T-cell (primary cell): ENCODE data around the gene PLS3. TPM values are rescaled to one million over a fixed set of nuclear protein-coding genes. Genes with fewer than 3 reads are reported as not detected.
"Not testable (repeated sequence)": the region's sequence is repeated elsewhere in the genome, so short reads cannot be mapped to it uniquely, and the experiment has no call there.

Experiments used
- ATAC-seq, 4 experiments: fragments of 200-7000 bp in 3 of 4; fragments of 150-1000 bp in 1 of 4; cut with Tn5 transposase; replicated peaks in 1 of 4; 1 replicate in 3 of 4; 2 replicates in 1 of 4; pipeline ENCODE4 v1.10.0; 2021; ENCODE audit warnings: moderate library complexity in 3 of 4, mild to moderate bottlenecking in 2 of 4, moderate number of reproducible peaks in 1 of 4
- CTCF ChIA-PET, 2 donors: fragments of 300-600 bp; sonication (Branson Sonifier 250); formaldehyde crosslinking; loops; one replicate each; lab custom pipeline; 2022; ENCODE audit warnings: antibody characterized with exemption in 2 of 2; lab: Charles Lee
- POLR2A ChIA-PET, 2 donors: fragments of 300-600 bp; sonication (Branson Sonifier 250); formaldehyde crosslinking; loops; one replicate each; lab custom pipeline; 2022; ENCODE audit warnings: antibody characterized with exemption in 2 of 2; lab: Charles Lee
- DNase-seq, 35 experiments: peaks; one replicate each; pipeline versions ENCODE4 v3.0.0 to v3.0.0-alpha.2; 2013 to 2023
- H3K27ac ChIP-seq: one replicate; pipeline ENCODE4 v1.5.1; 2013; ENCODE audit warnings: low read length
- H3K27me3 ChIP-seq, 2 experiments: replicated peaks in 1 of 2; 1 replicate in 1 of 2; 2 replicates in 1 of 2; pipeline versions ENCODE4 v1.6.1 to v1.7.0; 2013; ENCODE audit warnings: low read length in 1 of 2, mixed read lengths in 1 of 2; ENCODE audit not compliant: control insufficient read depth in 2 of 2, insufficient read depth in 2 of 2; ENCODE audit errors: extremely low read depth in 1 of 2
- H3K36me3 ChIP-seq, 2 donors: 1 replicate in 1 of 2; 2 replicates in 1 of 2; pipeline versions ENCODE4 v1.6.1 to v1.7.0; 2013; ENCODE audit warnings: low read length in 1 of 2; ENCODE audit not compliant: control insufficient read depth in 2 of 2, insufficient read depth in 1 of 2; ENCODE audit errors: extremely low read depth in 1 of 2
- H3K4me1 ChIP-seq, 2 experiments: 1 replicate in 1 of 2; 2 replicates in 1 of 2; pipeline versions ENCODE4 v1.6.1 to v1.7.0; 2013; ENCODE audit warnings: low read length in 2 of 2, mixed read lengths in 1 of 2; ENCODE audit not compliant: insufficient read depth in 2 of 2, control insufficient read depth in 1 of 2; ENCODE audit errors: extremely low read depth in 1 of 2
- H3K4me3 ChIP-seq, 2 donors: 1 replicate in 1 of 2; 2 replicates in 1 of 2; pipeline versions ENCODE4 v1.5.1 to v1.7.0; 2013; ENCODE audit warnings: mild to moderate bottlenecking in 2 of 2, low read length in 1 of 2, moderate library complexity in 1 of 2; ENCODE audit not compliant: control insufficient read depth in 1 of 2; ENCODE audit errors: extremely low read depth in 1 of 2
- H3K9me3 ChIP-seq: 2 replicates; pipeline ENCODE4 v1.7.0; 2013
- H3K27ac Mint-ChIP-seq, 2 donors: one replicate each; pipeline ENCODE4 v1.8.0; 2020 to 2021; ENCODE audit warnings: mild to moderate bottlenecking in 2 of 2, mixed read lengths in 2 of 2
- H3K27me3 Mint-ChIP-seq, 2 donors: one replicate each; pipeline ENCODE4 v1.8.0; 2021 to 2022; ENCODE audit warnings: mixed read lengths in 2 of 2
- H3K36me3 Mint-ChIP-seq: one replicate; pipeline ENCODE4 v1.8.0; 2021; ENCODE audit warnings: mixed read lengths
- H3K4me1 Mint-ChIP-seq, 3 donors: one replicate each; pipeline ENCODE4 v1.8.0; 2020 to 2022; ENCODE audit warnings: mixed read lengths in 3 of 3, mild to moderate bottlenecking in 1 of 3
- H3K4me3 Mint-ChIP-seq, 3 donors: one replicate each; pipeline ENCODE4 v1.8.0; 2020 to 2022; ENCODE audit warnings: mild to moderate bottlenecking in 3 of 3, mixed read lengths in 3 of 3, moderate library complexity in 3 of 3
- H3K9me3 Mint-ChIP-seq, 3 donors: one replicate each; pipeline ENCODE4 v1.8.0; 2020 to 2022; ENCODE audit warnings: mixed read lengths in 3 of 3
- WGBS: methylation state at CpG from one replicate; pipeline ENCODE4 v1.1.5; 2013; ENCODE audit warnings: missing lambda C conversion rate; ENCODE audit not compliant: insufficient coverage; 5-methylcytosine and 5-hydroxymethylcytosine counted together
- total RNA-seq, 35 experiments: library from RNA in 6 of 35; stranded (reverse) in 6 of 35; fragments of 120-200 nt in 1 of 35; gene quantifications; one replicate each; pipeline versions ENCODE4 v1.2.1 to v1.2.4 and lab custom pipeline; 2013 to 2026

Gene PLS3
- total RNA-seq, 5 donors from 2014 or later (not counting 1 experiment from before 2014, with no cell fraction given) = 0.30 to 1.3 (median 0.73) TPM

DNA sequence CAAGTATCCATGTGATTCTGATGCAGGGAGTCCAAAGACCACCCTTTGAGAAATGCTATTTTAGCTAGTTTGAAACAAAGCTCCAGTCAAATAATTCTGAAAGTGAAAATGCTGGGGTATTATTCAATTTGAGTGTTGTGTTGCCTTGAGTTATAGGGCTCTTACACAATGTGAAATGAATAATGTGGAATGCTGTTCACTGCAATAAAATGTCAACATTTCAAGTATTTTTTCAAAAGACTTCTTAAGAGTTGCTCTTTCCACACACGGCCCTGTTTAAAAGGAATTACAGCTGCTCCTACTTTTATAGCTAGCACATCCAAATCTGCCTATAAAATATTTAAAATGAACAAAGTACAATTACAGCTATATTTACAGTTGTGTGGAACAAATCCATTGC, 27.5 kb upstream of the PLS3 start:
- Mint-ChIP-seq H3K36me3 (no peaks in the 10 kb centered on the region), H3K27ac (no peak overlapping the region), H3K27me3 (peaks cover 0 to 19% of the 10 kb centered on the region in 2 donors), H3K4me3 (no peak overlapping the region), H3K4me1 (no peaks in the 10 kb centered on the region), H3K9me3 (no peaks in the 10 kb centered on the region)
- CTCF ChIA-PET = no interaction called here
- DNase-seq (no peak), ATAC-seq (no peak)
- Histone ChIP-seq H3K4me1 (no peaks in the 10 kb centered on the region), H3K27me3 (no peaks in the 10 kb centered on the region), H3K9me3 (no peaks in the 10 kb centered on the region), H3K27ac (no peak overlapping the region), H3K4me3 (no peak overlapping the region), H3K36me3 (no peaks in the 10 kb centered on the region)
- no CpG with 5 or more reads among the region's 1 CpG for WGBS
- POLR2A ChIA-PET = no interaction called here

- no peak for DNase-seq
- Mint-ChIP-seq H3K36me3 (no peaks in the 10 kb centered on the region), H3K27ac (no peak overlapping the region), H3K4me1 (no peaks in the 10 kb centered on the region), H3K4me3 (no peak overlapping the region), H3K9me3 (no peaks in the 10 kb centered on the region), H3K27me3 (peaks cover 0 to 18% of the 10 kb centered on the region in 2 donors)
- no CpG with 5 or more reads among the region's 1 CpG for WGBS
- H3K4me3 ChIP-seq = no peak overlapping the region
- H3K36me3 ChIP-seq = no peaks in the 10 kb centered on the region
- H3K9me3 ChIP-seq = no peaks in the 10 kb centered on the region
- POLR2A ChIA-PET = no interaction called here
- ATAC-seq = no peak
- H3K4me1 ChIP-seq = no peaks in the 10 kb centered on the region
- CTCF ChIA-PET = no interaction called here
- no peaks in the 10 kb centered on the region for H3K27me3 ChIP-seq
- H3K27ac ChIP-seq = no peak overlapping the region
These were observed 26.6 kb upstream of the PLS3 start for GRCh38 chrX:115534383-115534782.

DNA sequence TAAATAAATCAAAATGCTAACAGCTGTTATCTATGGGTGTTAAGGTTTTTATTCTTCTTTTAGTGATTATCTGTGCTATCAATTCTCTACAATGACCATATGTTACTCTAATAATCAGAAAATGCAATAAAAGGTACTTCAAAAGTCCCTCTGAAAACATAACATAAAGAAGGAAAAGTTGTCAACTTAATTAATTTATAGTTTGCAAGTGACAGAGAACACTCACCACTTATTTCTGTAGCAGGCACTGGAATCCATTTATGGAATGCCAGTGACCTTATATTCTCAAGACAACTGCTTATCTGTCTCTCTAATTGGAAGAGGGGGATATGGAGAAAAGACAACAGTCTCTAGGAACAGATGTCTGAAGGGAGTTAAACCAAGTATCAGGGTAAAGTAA, 25.6 kb upstream of the PLS3 start:
- Histone ChIP-seq H3K4me3 (no peak overlapping the region), H3K4me1 (no peaks in the 10 kb centered on the region), H3K27ac (no peak overlapping the region), H3K27me3 (no peaks in the 10 kb centered on the region), H3K9me3 (no peaks in the 10 kb centered on the region), H3K36me3 (no peaks in the 10 kb centered on the region)
- ChIA-PET POLR2A (no interaction called here), CTCF (no interaction called here)
- no peaks in the 10 kb centered on the region for H3K4me1 Mint-ChIP-seq
- DNase-seq (no peak), ATAC-seq (no peak)
- no peak overlapping the region for H3K27ac Mint-ChIP-seq
- no peaks in the 10 kb centered on the region for H3K36me3 Mint-ChIP-seq
- H3K27me3 Mint-ChIP-seq = peaks cover 0 to 13% of the 10 kb centered on the region in 2 donors
- no peaks in the 10 kb centered on the region for H3K9me3 Mint-ChIP-seq
- H3K4me3 Mint-ChIP-seq = no peak overlapping the region

- Histone ChIP-seq H3K36me3 (no peaks in the 10 kb centered on the region), H3K4me1 (no peaks in the 10 kb centered on the region), H3K27me3 (no peaks in the 10 kb centered on the region), H3K4me3 (no peak overlapping the region), H3K27ac (no peak overlapping the region), H3K9me3 (no peaks in the 10 kb centered on the region)
- no peaks in the 10 kb centered on the region for H3K9me3 Mint-ChIP-seq
- DNase-seq (no peak), ATAC-seq (no peak)
- ChIA-PET CTCF (no interaction called here), POLR2A (interaction anchor here in 1 of 2 donors (0.5 kb wide), 1 partner anchor 12 kb away, joined by 5 read pairs; no protein-coding TSS in a partner anchor)
- no CpG with 5 or more reads among the region's 1 CpG for WGBS
- no peak overlapping the region for H3K27ac Mint-ChIP-seq
- peaks cover 0 to 10% of the 10 kb centered on the region in 2 donors for H3K27me3 Mint-ChIP-seq
- no peaks in the 10 kb centered on the region for H3K36me3 Mint-ChIP-seq
- no peaks in the 10 kb centered on the region for H3K4me1 Mint-ChIP-seq
- H3K4me3 Mint-ChIP-seq = no peak overlapping the region
These were observed 25.1 kb upstream of the PLS3 start for GRCh38 chrX:115535844-115536243.

DNA sequence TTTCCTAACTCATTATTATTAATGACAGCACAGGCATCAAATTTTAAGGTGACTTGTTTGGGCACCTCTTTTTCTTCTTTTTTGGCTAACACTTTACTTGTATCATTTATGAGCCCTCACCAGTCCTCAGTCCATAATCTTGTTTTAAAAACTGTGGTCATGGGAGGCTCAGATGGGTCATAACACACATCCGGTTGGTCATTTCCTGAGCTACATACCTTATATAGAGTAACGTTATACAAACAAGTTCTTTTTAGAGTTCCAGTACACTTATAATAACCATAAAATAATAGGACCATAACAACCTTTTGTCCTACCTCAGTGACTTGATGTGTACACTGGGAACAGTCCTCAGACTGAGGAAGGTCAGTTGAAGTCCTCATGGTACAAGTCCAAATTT, 21.1 kb upstream of the PLS3 start:
- Mint-ChIP-seq H3K4me1 (no peaks in the 10 kb centered on the region), H3K4me3 (no peak overlapping the region), H3K36me3 (no peaks in the 10 kb centered on the region), H3K27ac (no peak overlapping the region), H3K27me3 (peaks cover 0 to 12% of the 10 kb centered on the region in 2 donors), H3K9me3 (no peaks in the 10 kb centered on the region)
- DNase-seq (no peak), ATAC-seq (no peak)
- Histone ChIP-seq H3K9me3 (no peaks in the 10 kb centered on the region), H3K36me3 (no peaks in the 10 kb centered on the region), H3K27ac (no peak overlapping the region), H3K27me3 (no peaks in the 10 kb centered on the region), H3K4me1 (no peaks in the 10 kb centered on the region), H3K4me3 (no peak overlapping the region)
- POLR2A ChIA-PET = no interaction called here
- CTCF ChIA-PET = no interaction called here
- no CpG with 5 or more reads among the region's 2 CpGs for WGBS

GRCh38 chrX:115541045-115541444, 19.9 kb upstream of the PLS3 start:
- H3K36me3 ChIP-seq, H3K9me3 ChIP-seq, H3K4me3 Mint-ChIP-seq, H3K4me1 Mint-ChIP-seq, H3K4me3 ChIP-seq, POLR2A ChIA-PET, ATAC-seq, H3K4me1 ChIP-seq, DNase-seq, H3K27me3 ChIP-seq, H3K27ac ChIP-seq, CTCF ChIA-PET, H3K36me3 Mint-ChIP-seq, H3K9me3 Mint-ChIP-seq, H3K27ac Mint-ChIP-seq: not testable (repeated sequence)
- WGBS = 67% methylated on average over 7 of the region's 10 CpGs
- peaks cover 0 to 20% of the 10 kb centered on the region in 2 donors for H3K27me3 Mint-ChIP-seq

DNA sequence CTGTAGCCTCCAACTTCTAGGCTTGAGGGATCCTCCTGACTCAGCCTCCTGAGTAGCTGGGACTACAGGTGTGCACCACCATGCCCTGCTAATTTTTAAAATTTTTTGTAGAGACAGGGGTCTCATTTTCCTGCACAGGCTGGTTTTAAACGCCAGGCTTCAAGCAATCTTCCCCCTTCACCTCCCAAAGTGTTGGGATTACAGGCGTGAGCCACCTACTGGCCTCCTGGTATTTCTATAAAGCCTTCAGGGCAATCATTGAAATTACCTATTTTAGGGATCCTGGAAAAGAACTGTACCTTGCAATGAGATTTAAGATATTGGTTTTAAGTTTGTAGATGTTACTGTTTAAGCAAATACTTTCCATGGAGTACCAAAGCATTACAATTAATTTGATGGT, 13.5 kb upstream of the PLS3 start:
- no CpG with 5 or more reads among the region's 2 CpGs for WGBS
- H3K4me1 ChIP-seq = no peaks in the 10 kb centered on the region
- H3K27me3 Mint-ChIP-seq = peaks cover 0 to 20% of the 10 kb centered on the region in 2 donors

More for the DNA sequence above, 13.5 kb upstream of the PLS3 start:
- no peak for ATAC-seq
- Mint-ChIP-seq H3K9me3 (no peaks in the 10 kb centered on the region), H3K4me3 (no peak overlapping the region), H3K36me3 (no peaks in the 10 kb centered on the region), H3K27ac (no peak overlapping the region), H3K4me1 (no peaks in the 10 kb centered on the region)
- ChIA-PET CTCF (interaction anchor here in 1 of 2 donors (0.6 kb wide), 1 partner anchor 158 kb away, joined by 4 read pairs; no protein-coding TSS in a partner anchor), POLR2A (no interaction called here)
- Histone ChIP-seq H3K27ac (no peak overlapping the region), H3K9me3 (no peaks in the 10 kb centered on the region), H3K36me3 (no peaks in the 10 kb centered on the region), H3K4me3 (no peak overlapping the region), H3K27me3 (no peaks in the 10 kb centered on the region)
- DNase-seq = no peak
